NCI-H2196 treated with DMSO at 0.1 percent for 48 hours (cell line): ENCODE results near the gene COQ3.
"Not testable (repeated sequence)": the region's sequence is repeated elsewhere in the genome, so short reads cannot be mapped to it uniquely, and the experiment has no call there.

ENCODE experiments used
- DNase-seq: peaks from one replicate; lab custom pipeline; 2025; ENCODE audit not compliant: unreplicated experiment; lab: John Stamatoyannopoulos, UW

COQ3 gene

GRCh38 chr6:99390896-99391295 is 3.1 kb downstream of the COQ3 start:
- no peak for DNase-seq

DNA sequence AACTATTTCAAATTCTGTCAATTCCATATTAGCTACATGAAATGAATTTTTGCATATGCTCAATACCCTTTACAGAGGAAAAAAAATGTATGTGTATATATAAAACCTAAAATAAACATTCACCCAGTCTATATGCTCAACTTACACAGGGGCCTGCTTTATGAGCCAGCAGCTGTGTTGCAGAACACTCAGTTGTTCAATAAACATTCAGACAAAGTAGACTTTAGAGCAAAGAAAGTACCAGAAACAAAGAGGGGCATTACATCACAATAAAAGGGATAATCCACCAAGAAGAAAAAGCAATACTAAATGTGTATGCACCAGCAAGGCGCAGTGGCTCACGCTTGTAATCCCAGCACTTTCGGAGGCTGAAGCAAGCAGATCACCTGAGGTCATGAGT is 9.5 kb downstream of the COQ3 start:
- no peak for DNase-seq

DNA sequence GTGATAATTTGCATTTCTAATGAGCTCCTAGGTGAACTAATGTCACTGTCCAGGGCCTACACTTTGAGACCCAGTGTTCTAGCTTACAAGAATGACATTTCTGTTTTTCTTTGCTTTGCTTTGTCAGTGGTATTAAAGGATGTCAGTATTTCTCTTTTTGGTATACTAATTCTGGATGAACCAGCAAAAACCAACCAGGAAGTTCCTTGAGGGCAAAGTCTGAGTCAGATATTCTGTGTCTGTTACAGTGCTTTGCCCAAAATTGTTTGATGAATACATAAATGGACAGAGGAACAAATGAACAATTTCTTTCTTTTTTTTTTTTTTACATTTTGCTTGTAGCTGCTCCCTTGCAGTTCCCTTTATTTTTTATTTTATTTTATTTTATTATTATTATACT is 15.4 kb downstream of the COQ3 start:
- DNase-seq: no peak

DNA sequence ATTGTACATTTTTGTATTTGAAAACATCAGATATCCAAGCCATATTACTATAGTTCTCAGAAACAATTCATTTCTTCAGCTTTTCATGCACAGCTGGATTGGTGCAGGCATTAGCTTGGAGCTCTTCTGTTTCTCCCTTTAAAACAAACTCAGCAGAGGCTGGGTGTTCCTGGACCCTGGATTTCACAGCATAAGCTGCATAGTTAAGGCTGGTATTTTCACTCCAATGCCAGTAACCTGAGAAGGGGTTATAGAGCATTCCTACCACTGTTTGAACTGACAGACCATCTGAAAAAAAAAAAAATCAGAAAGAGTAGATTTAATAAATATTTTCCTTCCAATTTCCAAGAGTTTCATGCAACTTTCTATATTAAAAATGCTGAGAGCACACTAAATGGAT is 24.5 kb downstream of the COQ3 start:
- DNase-seq: no peak

GRCh38 chr6:99366852-99367251 is 27.1 kb downstream of the COQ3 start:
- DNase-seq: no peak

DNA sequence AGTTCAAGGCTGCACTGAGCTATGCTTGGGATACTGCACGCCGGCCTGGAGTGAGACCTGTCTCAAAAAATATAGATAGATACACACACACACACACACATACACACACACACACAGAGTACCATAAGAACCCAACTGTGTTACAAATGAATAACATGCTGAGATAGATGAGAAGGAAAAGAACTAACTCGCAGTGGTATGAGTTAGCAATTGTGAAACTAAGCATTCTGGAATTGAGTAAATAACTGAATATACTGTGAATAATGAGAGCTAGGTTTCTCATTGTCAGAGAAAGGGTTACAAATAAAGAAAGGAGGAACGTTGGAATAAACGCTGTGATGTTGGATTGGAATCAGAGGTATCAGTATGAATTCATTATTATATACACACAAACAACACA is 30.0 kb downstream of the COQ3 start:
- no peak for DNase-seq

- DNase-seq: no peak
Observed at GRCh38 chr6:99362678-99363268, 31.2 kb downstream of the COQ3 start.

- DNase-seq: no peak
Observed at GRCh38 chr6:99359800-99360199, 34.2 kb downstream of the COQ3 start.

GRCh38 chr6:99356641-99357040 is 37.4 kb downstream of the COQ3 start:
- DNase-seq: no peak

- no peak for DNase-seq
Observed at GRCh38 chr6:99354983-99355382, 39.0 kb downstream of the COQ3 start.

DNA sequence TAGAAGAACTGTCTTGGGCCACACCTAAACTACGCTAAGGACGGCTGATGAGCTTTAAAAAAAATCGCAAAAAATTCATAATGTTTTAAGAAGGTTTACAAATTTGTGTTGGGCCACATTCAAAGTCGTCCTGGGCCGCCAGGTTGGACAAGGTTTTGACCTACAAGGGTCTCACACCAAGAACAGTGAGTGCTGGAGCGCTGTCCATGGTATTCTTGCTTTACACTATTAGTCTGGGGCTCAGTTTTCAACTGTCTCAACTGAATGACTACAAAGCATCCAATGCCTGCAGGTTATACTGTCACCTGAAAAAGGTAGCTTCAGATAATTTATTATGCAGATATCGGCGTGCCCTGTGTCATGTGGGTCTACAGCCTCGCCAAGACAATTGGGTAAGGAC is 40.9 kb downstream of the COQ3 start:
- no peak for DNase-seq

DNA sequence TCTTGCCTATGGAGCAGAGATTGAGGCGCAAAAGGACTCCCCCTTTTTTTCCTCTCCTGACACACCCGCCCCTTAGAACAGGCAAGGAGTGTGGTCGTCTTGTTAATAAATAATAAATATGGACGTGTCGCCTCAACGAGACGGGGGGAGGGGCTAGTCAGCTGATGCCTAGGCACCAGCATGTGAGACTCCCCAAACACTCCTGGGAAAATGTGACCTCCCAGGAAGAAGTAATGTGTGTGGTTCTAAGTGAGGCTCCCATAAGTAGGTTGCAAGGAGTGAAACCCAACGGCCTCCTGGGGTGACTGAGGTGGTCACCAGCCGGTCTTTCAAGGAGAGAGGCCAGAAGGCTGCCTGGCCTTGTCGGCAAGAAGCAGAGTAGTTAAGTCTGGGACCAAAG is 43.4 kb downstream of the COQ3 start:
- no peak for DNase-seq

- peak; percentile 32 for DNase-seq
Observed at GRCh38 chr6:99349171-99350141, 44.5 kb downstream of the COQ3 start, which contains the start of gene FAXC. FAXC (minus strand) TSS chr6:99349674; CDS start chr6:99349372, 302 bp downstream.

DNA sequence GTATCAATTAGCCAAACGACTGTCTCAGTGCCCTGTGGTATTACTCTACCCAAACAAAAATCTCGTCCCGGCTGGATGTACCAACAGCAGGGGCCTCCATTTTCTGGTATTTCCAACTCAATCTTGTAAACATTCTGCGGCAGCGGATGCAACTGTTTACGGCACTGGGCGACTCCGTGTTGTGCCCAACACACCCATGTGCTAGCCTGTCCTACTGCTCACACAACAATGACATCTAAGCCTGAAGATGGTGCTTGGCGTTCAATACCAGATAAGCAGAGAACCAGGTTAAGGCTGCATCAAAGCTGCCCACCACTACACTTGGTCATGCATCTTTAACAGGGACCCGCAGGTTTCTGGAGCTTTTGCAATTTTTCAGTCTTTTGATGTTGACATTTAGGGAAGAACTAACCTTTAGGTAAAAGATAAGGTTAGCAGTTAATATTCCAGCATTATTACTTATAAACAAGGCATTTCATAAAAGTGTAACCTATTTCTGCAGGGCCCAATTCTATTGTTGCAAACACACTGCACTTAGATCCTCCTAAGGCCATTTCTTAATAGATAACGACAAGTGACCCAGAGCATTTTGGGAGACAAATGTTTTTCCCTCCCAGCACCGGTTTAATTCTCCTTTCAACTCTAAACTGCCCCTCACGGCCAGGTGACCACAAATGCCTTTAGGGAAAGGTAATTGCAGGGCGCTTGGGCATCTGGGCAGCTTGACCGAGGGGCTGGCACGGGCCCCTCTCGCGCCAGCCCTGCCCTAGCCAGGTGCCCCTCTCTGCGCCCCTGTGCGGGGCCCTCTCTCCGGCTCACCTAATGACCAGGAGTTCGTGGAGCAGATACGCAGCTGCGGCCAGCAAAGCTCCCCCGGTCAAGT is 45.5 kb downstream of the COQ3 start:
- DNase-seq: no peak

DNA sequence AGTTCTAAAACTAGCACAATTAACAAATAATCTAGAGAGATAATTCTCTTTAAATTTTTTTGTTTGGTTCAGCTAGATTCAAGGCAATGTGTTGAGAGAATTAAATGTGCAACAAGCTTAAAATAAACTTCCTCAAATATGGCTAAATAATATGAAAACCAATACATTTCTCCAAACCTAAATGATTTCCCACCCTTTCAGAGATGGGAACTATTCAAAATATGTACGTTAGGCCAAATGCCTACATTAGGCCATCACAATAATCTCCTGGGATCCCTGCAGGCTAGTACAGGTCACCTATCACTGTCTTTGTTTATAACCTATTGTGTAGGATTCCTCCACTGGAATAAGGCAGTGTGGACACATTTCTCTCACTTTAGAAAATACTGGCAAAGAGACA is 46.2 kb downstream of the COQ3 start:
- no peak for DNase-seq

DNA sequence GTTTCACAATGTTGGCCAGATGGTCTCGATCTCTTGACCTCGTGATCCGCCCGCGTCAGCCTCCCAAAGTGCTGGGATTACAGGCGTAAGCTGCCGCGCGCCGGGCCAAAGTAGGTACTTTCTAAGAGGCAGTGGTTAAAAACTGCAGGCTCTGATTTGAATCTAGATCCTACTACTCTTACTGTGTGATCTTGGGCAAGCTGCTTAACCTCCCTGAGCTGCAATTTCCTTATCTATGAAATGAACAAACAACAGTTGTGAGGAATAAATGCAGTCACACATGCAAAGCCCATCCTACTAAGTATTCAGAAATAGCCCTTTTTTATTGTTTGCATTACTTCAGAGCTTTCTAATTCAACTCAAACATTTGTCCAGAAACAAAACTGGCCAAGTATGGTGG is 47.4 kb downstream of the COQ3 start:
- DNase-seq: no peak

- no peak for DNase-seq
Observed at GRCh38 chr6:99345164-99345563, 48.8 kb downstream of the COQ3 start.

- DNase-seq: no peak
Observed at GRCh38 chr6:99344289-99344688, 49.7 kb downstream of the COQ3 start.

DNA sequence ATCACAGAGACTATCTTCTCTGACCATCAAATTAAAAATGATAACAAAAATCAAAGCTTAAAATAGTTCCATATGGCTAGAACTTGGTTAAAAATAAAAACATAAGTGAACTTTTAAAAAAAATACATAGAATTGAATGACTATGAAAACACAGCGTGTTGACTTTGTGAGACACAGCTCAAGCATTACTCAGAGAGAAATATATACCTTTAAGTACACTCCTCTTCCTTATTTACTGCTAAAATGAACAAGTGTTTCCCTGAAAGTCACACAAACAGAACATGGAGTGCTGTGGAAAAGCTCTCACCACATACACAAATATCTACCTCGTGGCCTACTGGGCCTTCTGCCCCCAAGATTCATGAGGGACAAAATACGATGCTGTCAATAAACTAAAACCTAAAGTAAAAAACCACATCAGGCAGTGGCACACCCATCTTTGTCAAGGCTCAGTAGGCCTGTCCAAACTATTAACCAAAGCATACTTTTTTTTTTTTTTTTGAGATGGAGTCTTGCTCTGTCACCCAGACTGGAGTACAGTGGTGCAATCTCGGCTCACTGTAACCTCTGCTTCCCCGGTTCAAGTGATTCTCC is 52.0 kb downstream of the COQ3 start:
- no peak for DNase-seq

DNA sequence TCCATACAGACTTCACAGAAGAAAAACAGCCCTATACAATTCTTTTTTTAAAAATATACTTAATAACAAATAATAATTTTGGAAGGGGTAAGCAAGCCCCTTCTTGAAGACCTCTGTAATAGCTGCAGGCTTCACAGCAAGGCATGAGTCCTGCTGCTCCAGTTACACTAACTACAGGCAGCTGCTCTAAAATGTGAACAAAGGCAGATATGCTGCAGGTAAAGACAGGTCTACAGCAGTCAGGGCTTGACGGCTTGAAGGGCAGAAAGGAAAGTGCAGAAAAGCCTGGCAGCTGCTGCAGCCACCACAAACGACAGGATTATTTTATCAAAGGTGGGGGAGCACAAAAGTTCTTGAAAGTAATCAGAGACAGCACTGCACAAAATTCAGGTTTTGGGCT is 55.8 kb downstream of the COQ3 start:
- no peak for DNase-seq

GRCh38 chr6:99335298-99335697 is 58.7 kb downstream of the COQ3 start:
- DNase-seq: not testable (repeated sequence)
